GM18519 (cell line): ENCODE results near the gene BUB1.
A peak's percentile ranks its signal among the peaks of the same experiment; 100 is the strongest.
"Not testable (repeated sequence)": the region's sequence is repeated elsewhere in the genome, so short reads cannot be mapped to it uniquely, and the experiment has no call there.

ENCODE experiments used
- ATAC-seq: cut with Tn5 transposase; IDR thresholded peaks from one replicate; pipeline ENCODE4 v1.9.1; 2021; ENCODE audit warnings: mild to moderate bottlenecking, moderate library complexity; ENCODE audit not compliant: unreplicated experiment, low FRiP score

The BUB1 gene

GRCh38 chr2:110677530-110678456 lies at the start of gene BUB1:
Gene BUB1 (minus strand): TSS chr2:110678063. CDS start chr2:110677995, 68 bp downstream.
- peak; percentile 60 for ATAC-seq

- ATAC-seq: no peak
These were observed 48.4 kb upstream of the BUB1 start for GRCh38 chr2:110726285-110726684.

GRCh38 chr2:110725859-110726258 lies 48.0 kb upstream of the BUB1 start:
- ATAC-seq: no peak

GRCh38 chr2:110725370-110725769 lies 47.5 kb upstream of the BUB1 start:
- ATAC-seq: no peak

GRCh38 chr2:110724820-110725219 lies 47.0 kb upstream of the BUB1 start:
- ATAC-seq: no peak

- ATAC-seq: no peak
These were observed 42.7 kb upstream of the BUB1 start for GRCh38 chr2:110720547-110720946.

GRCh38 chr2:110718990-110719389 lies 41.1 kb upstream of the BUB1 start:
- no peak for ATAC-seq

- no peak for ATAC-seq
These were observed 40.5 kb upstream of the BUB1 start for GRCh38 chr2:110718382-110718781.

GRCh38 chr2:110717734-110718133 lies 39.9 kb upstream of the BUB1 start:
- no peak for ATAC-seq

- no peak for ATAC-seq
These were observed 39.2 kb upstream of the BUB1 start for GRCh38 chr2:110716959-110717645.

GRCh38 chr2:110714452-110715224 lies 36.8 kb upstream of the BUB1 start:
- ATAC-seq: no peak

- no peak for ATAC-seq
These were observed 35.9 kb upstream of the BUB1 start for GRCh38 chr2:110713513-110714362.

GRCh38 chr2:110712737-110713136 lies 34.9 kb upstream of the BUB1 start:
- no peak for ATAC-seq

- no peak for ATAC-seq
These were observed 30.6 kb upstream of the BUB1 start for GRCh38 chr2:110708455-110708854.

- ATAC-seq: no peak
These were observed 29.6 kb upstream of the BUB1 start for GRCh38 chr2:110707386-110707965.

GRCh38 chr2:110702514-110703380 lies 24.9 kb upstream of the BUB1 start:
- no peak for ATAC-seq

GRCh38 chr2:110698253-110698652 lies 20.4 kb upstream of the BUB1 start:
- ATAC-seq: not testable (repeated sequence)

- not testable (repeated sequence) for ATAC-seq
These were observed 17.5 kb upstream of the BUB1 start for GRCh38 chr2:110695146-110695898.
